Measurements from ENCODE around the gene SMARCAL1. TPM values are rescaled to one million over a fixed set of nuclear protein-coding genes. Genes with fewer than 3 reads are reported as not detected.
A peak's percentile ranks its signal among the peaks of the same experiment; 100 is the strongest.

Gene SMARCAL1
- total RNA-seq, 1 experiment from 2014 or later: 22.1 TPM

- Mint-ChIP-seq H3K36me3 (ENCODE audit: insufficient read depth, unreplicated experiment) (peaks cover 8% of the 10 kb centered on the region), H3K27ac (ENCODE audit: low read depth, unreplicated experiment) (no peak overlapping the region), H3K9me3 (ENCODE audit: unreplicated experiment) (no peaks in the 10 kb centered on the region), H3K4me3 (ENCODE audit: unreplicated experiment) (no peak overlapping the region), H3K4me1 (ENCODE audit: insufficient read depth, unreplicated experiment) (no peaks in the 10 kb centered on the region), H3K27me3 (ENCODE audit: insufficient read depth, unreplicated experiment) (peaks cover 25% of the 10 kb centered on the region)
- TF ChIP-seq CTCF (IDR thresholded peaks at IDR 0.05; ENCODE audit: unreplicated experiment): no peak
- intact Hi-C loops (cut with micrococcal nuclease): loop anchor here (10.0 kb wide), 2 partner anchors 84 to 254 kb away; partner anchors contain the start of gene RPL37A
- no peak for DNase-seq (ENCODE audit: unreplicated experiment)
- POLR2A ChIA-PET: interaction anchor here (0.6 kb wide), 3 partner anchors 130 to 272 kb away, joined by 3 read pairs; no protein-coding TSS in a partner anchor
- CTCF ChIA-PET: interaction anchor here (0.5 to 0.6 kb wide), 2 partner anchors 187 to 1915 kb away, joined by 3 read pairs; no protein-coding TSS in a partner anchor
- BruUV-seq (replicated peaks): no TSS peak
Measured at GRCh38 chr2:216410550-216410949, 1.7 kb upstream of the SMARCAL1 start.

- ChIA-PET CTCF (interaction anchor here (3.6 kb wide), 1 partner anchor 10 kb away, joined by 29 read pairs; no protein-coding TSS in a partner anchor), POLR2A (interaction anchor here (0.5 kb wide), 1 partner anchor 200 kb away, joined by 3 read pairs; no protein-coding TSS in a partner anchor)
- TF ChIP-seq CTCF (IDR thresholded peaks at IDR 0.05; ENCODE audit: unreplicated experiment): no peak
- Mint-ChIP-seq H3K27me3 (ENCODE audit: insufficient read depth, unreplicated experiment) (no peaks in the 10 kb centered on the region), H3K4me1 (ENCODE audit: insufficient read depth, unreplicated experiment) (no peaks in the 10 kb centered on the region), H3K27ac (ENCODE audit: low read depth, unreplicated experiment) (peak overlapping the region; percentile 53), H3K4me3 (ENCODE audit: unreplicated experiment) (no peak overlapping the region), H3K36me3 (ENCODE audit: insufficient read depth, unreplicated experiment) (peaks cover 38% of the 10 kb centered on the region), H3K9me3 (ENCODE audit: unreplicated experiment) (no peaks in the 10 kb centered on the region)
- intact Hi-C loops (cut with micrococcal nuclease): loop anchor here (2.0 to 10.0 kb wide), 3 partner anchors 41 to 251 kb away; partner anchors contain the start of genes MARCHF4 and RPL37A
- no peak for DNase-seq (ENCODE audit: unreplicated experiment)
- BruUV-seq (replicated peaks): no TSS peak
Measured at GRCh38 chr2:216413882-216414281, 1.6 kb downstream of the SMARCAL1 start.

- no peaks in the 10 kb centered on the region for H3K27me3 Mint-ChIP-seq (ENCODE audit: insufficient read depth, unreplicated experiment)
- DNase-seq (ENCODE audit: unreplicated experiment): no peak
- peaks cover 44% of the 10 kb centered on the region for H3K36me3 Mint-ChIP-seq (ENCODE audit: insufficient read depth, unreplicated experiment)
- no peaks in the 10 kb centered on the region for H3K9me3 Mint-ChIP-seq (ENCODE audit: unreplicated experiment)
- TSS peak; percentile 31 for BruUV-seq (replicated peaks)
- H3K4me3 Mint-ChIP-seq (ENCODE audit: unreplicated experiment): no peak overlapping the region
- ChIA-PET CTCF (interaction anchor here (0.6 to 3.6 kb wide), 4 partner anchors 11 to 1879 kb away, joined by 3 to 29 read pairs (median 4); partner anchors contain the start of gene XRCC5), POLR2A (no interaction called here)
- H3K4me1 Mint-ChIP-seq (ENCODE audit: insufficient read depth, unreplicated experiment): no peaks in the 10 kb centered on the region
- intact Hi-C loops (cut with micrococcal nuclease): loop anchor here (10.0 kb wide), 2 partner anchors 80 to 250 kb away; partner anchors contain the start of gene RPL37A
- no peak for TF ChIP-seq CTCF (IDR thresholded peaks at IDR 0.05; ENCODE audit: unreplicated experiment)
- no peak overlapping the region for H3K27ac Mint-ChIP-seq (ENCODE audit: low read depth, unreplicated experiment)
Measured at GRCh38 chr2:216414772-216415319, 2.6 kb downstream of the SMARCAL1 start.

GRCh38 chr2:216415541-216415940 lies 3.3 kb downstream of the SMARCAL1 start:
- H3K27ac Mint-ChIP-seq (ENCODE audit: low read depth, unreplicated experiment): no peak overlapping the region
- no peaks in the 10 kb centered on the region for H3K9me3 Mint-ChIP-seq (ENCODE audit: unreplicated experiment)
- ChIA-PET POLR2A (no interaction called here), CTCF (interaction anchor here (0.5 to 3.6 kb wide), 5 partner anchors 11 to 306 kb away, joined by 3 to 29 read pairs (median 4); partner anchors contain the start of gene XRCC5)
- no peaks in the 10 kb centered on the region for H3K4me1 Mint-ChIP-seq (ENCODE audit: insufficient read depth, unreplicated experiment)
- H3K4me3 Mint-ChIP-seq (ENCODE audit: unreplicated experiment): no peak overlapping the region
- H3K36me3 Mint-ChIP-seq (ENCODE audit: insufficient read depth, unreplicated experiment): peaks cover 51% of the 10 kb centered on the region
- no TSS peak for BruUV-seq (replicated peaks)
- intact Hi-C loops (cut with micrococcal nuclease): loop anchor here (10.0 kb wide), 2 partner anchors 79 to 249 kb away; partner anchors contain the start of gene RPL37A
- TF ChIP-seq CTCF (IDR thresholded peaks at IDR 0.05; ENCODE audit: unreplicated experiment): no peak
- no peak for DNase-seq (ENCODE audit: unreplicated experiment)
- H3K27me3 Mint-ChIP-seq (ENCODE audit: insufficient read depth, unreplicated experiment): no peaks in the 10 kb centered on the region

Measured in MCF 10A (cell line).